Measurements from ENCODE around the gene OARD1.
A peak's percentile ranks its signal among the peaks of the same experiment; 100 is the strongest.
"Not testable (repeated sequence)": the region's sequence is repeated elsewhere in the genome, so short reads cannot be mapped to it uniquely, and the experiment has no call there.

OARD1 gene, protein sequence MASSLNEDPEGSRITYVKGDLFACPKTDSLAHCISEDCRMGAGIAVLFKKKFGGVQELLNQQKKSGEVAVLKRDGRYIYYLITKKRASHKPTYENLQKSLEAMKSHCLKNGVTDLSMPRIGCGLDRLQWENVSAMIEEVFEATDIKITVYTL

GRCh38 chr6:41071923-41072835, at the start of gene OARD1:
TSS of gene OARD1 (minus strand) at chr6:41072356. CDS start at chr6:41071634, 722 bp downstream.
- in situ Hi-C loops (cut with HindIII; ENCODE audit: low sequenced_read_pairs), result no loop called here
- peak within 1 kb of the TSS; percentile 88 for H3K4me3 ChIP-seq (ENCODE audit: low read depth, low read length)
- peak; percentile 100 for DNase-seq (ENCODE audit: low read depth, low spot score)
- TF ChIP-seq, protein P1, sequence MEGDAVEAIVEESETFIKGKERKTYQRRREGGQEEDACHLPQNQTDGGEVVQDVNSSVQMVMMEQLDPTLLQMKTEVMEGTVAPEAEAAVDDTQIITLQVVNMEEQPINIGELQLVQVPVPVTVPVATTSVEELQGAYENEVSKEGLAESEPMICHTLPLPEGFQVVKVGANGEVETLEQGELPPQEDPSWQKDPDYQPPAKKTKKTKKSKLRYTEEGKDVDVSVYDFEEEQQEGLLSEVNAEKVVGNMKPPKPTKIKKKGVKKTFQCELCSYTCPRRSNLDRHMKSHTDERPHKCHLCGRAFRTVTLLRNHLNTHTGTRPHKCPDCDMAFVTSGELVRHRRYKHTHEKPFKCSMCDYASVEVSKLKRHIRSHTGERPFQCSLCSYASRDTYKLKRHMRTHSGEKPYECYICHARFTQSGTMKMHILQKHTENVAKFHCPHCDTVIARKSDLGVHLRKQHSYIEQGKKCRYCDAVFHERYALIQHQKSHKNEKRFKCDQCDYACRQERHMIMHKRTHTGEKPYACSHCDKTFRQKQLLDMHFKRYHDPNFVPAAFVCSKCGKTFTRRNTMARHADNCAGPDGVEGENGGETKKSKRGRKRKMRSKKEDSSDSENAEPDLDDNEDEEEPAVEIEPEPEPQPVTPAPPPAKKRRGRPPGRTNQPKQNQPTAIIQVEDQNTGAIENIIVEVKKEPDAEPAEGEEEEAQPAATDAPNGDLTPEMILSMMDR (IDR thresholded peaks at IDR 0.05; ENCODE audit: low read depth, low read length), result no peak

DNA sequence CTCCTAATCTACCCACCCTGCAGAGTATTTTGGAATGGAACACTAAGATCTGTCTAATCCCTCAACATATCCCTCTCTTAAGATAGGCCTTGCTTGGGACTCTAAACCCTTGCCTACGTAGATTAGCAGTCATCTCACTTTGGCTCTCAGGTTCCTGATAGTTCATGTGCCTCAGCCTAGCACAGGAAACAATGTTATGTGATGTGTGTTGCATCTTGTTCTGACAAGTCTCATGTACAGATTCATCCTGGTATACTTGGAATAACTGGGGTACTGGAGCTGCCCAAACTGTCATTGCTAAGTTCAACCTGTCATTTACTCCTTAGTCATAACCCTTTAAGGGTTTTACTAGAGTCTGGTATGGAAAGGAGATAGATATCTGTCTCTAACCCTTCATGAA, 47.9 kb upstream of the OARD1 start:
- no peak for DNase-seq (ENCODE audit: low read depth, low spot score)
- TF ChIP-seq, protein P1 (IDR thresholded peaks at IDR 0.05; ENCODE audit: low read depth, low read length), result no peak
- no peak overlapping the region for H3K4me3 ChIP-seq (ENCODE audit: low read depth, low read length)
- in situ Hi-C loops (cut with HindIII; ENCODE audit: low sequenced_read_pairs), result no loop called here

DNA sequence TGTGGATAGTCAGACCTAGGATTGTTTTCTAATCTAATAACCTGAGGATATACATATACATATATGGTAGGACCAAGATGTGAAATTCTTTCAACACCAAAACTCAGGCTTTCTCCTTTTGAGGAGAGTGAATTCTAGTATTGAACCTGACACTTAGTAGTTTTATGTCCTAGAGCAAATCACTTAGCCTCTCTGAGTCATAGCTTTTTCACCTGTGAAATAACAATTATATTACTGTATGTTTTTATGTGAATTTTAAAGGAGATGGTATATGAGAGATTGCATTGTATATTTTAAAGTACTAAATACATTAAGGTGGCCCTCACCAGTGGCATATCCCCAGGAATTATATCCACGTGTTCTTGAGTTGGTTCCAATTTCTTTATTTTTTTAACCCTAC, 47.4 kb upstream of the OARD1 start:
- in situ Hi-C loops (cut with HindIII; ENCODE audit: low sequenced_read_pairs), result no loop called here
- TF ChIP-seq, protein P1 (IDR thresholded peaks at IDR 0.05; ENCODE audit: low read depth, low read length), result no peak
- DNase-seq (ENCODE audit: low read depth, low spot score), result no peak

GRCh38 chr6:41115027-41115426, 42.9 kb upstream of the OARD1 start:
- DNase-seq (ENCODE audit: low read depth, low spot score); in situ Hi-C loops (cut with HindIII; ENCODE audit: low sequenced_read_pairs); H3K4me3 ChIP-seq (ENCODE audit: low read depth, low read length): not testable (repeated sequence)

More for the DNA sequence above, 47.4 kb upstream of the OARD1 start:
- no peak overlapping the region for H3K4me3 ChIP-seq (ENCODE audit: low read depth, low read length)

DNA sequence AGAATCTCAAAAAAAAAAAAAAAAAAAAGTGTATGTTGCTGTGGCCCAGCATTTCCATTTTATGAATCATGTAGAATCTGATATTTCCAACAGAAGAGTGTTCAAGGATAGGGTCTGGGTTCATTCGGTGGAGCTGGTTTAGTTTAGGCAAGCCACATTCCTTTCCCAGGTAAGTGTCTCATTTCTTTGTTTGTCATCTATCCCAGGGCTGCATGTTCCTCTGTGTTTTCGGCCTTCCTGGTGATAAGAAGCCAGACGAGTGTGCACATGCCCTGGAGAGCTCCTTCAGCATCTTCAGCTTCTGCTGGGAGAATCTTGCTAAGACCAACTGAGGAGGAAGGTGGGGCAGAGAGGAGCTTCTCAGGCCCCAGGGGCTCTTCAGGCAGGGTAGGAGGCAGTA, 38.9 kb upstream of the OARD1 start:
- DNase-seq (ENCODE audit: low read depth, low spot score), result no peak
- H3K4me3 ChIP-seq (ENCODE audit: low read depth, low read length), result no peak overlapping the region
- in situ Hi-C loops (cut with HindIII; ENCODE audit: low sequenced_read_pairs), result no loop called here
- TF ChIP-seq, protein P1 (IDR thresholded peaks at IDR 0.05; ENCODE audit: low read depth, low read length), result no peak

DNA sequence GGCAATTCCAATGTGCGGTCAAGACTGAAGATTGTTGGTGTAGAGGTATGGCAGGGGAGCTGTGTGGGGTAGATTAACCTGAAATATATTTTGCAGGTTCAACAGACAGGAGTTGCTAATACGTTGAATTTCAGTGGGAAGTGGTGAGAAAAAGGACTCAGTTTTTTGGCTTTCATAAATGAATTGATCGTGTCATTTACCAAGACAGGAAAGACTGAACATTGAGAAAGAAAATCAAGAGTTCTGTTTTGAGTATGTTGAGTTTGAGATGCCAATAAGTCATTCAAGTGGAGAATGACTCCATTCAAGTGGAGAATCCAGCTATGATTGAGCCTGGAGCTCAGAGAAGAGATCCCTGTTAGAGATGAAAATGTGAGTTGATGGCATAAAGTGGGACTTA, 31.7 kb upstream of the OARD1 start:
- no peak overlapping the region for H3K4me3 ChIP-seq (ENCODE audit: low read depth, low read length)
- TF ChIP-seq, protein P1 (IDR thresholded peaks at IDR 0.05; ENCODE audit: low read depth, low read length), result no peak
- in situ Hi-C loops (cut with HindIII; ENCODE audit: low sequenced_read_pairs), result no loop called here
- DNase-seq (ENCODE audit: low read depth, low spot score), result no peak

DNA sequence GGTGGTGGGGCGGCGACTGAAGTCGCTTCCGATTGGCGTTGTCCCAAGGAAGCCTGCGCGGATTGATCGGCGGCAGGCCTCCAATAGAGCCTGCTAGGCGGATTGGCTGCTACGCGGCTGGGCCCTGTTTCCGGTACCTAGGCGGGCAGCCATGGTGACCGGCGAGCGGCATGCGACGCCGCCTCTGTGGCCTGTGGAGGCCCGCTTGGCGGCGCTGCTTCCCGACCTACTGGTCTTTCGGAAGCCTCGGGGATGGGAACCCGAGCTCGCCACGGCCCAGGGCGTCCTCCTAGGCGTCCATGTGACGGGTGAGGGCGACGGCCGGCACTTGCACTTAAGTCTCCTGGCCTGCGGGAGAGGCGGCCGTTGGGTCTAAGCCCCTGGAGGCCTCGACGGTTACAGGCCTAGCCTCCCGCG, 28.7 kb upstream of the OARD1 start:
- H3K4me3 ChIP-seq (ENCODE audit: low read depth, low read length), result no peak overlapping the region
- no peak for DNase-seq (ENCODE audit: low read depth, low spot score)
- in situ Hi-C loops (cut with HindIII; ENCODE audit: low sequenced_read_pairs), result no loop called here
- TF ChIP-seq, protein P1 (IDR thresholded peaks at IDR 0.05; ENCODE audit: low read depth, low read length), result no peak

Measured in astrocyte of the spinal cord (primary cell).